OCI-LY7 (cell line): ENCODE measurements around the gene DISC1. TPM values are rescaled to one million over a fixed set of nuclear protein-coding genes. Genes with fewer than 3 reads are reported as not detected.

Experiments
- BruUV-seq: library from RNA; stranded (reverse); fragments of 400-500 nt; replicated peaks from 2 replicates; lab custom pipeline; 2021; lab: Mats Ljungman, UMichigan
- CTCF ChIA-PET: fragments of 300-600 bp; sonication (Branson Sonifier 250); formaldehyde crosslinking; loops from one replicate; lab custom pipeline; 2022; ENCODE audit warnings: antibody characterized with exemption; ENCODE audit not compliant: unreplicated experiment; lab: Charles Lee
- POLR2A ChIA-PET: fragments of 300-600 bp; sonication (Branson Sonifier 250); formaldehyde crosslinking; loops from one replicate; lab custom pipeline; 2022; ENCODE audit warnings: antibody characterized with exemption; lab: Charles Lee
- DNase-seq: peaks from one replicate; pipeline ENCODE4 v3.0.0-alpha.2; 2015; ENCODE audit warnings: low spot score
- H2AFZ ChIP-seq: fragments of 200-600 bp; sonication (generic), shearing (Covaris generic); 2 replicates; pipeline ENCODE4 v1.6.1; 2014; ENCODE audit warnings: mild to moderate bottlenecking, antibody characterized with exemption, low read length, moderate library complexity
- H3K27ac ChIP-seq: fragments of 200-600 bp; sonication (generic); 2 replicates; pipeline ENCODE4 v1.5.1; 2014; ENCODE audit warnings: mixed run types, low read depth, mild to moderate bottlenecking, moderate library complexity, low read length, inconsistent platforms; ENCODE audit not compliant: poor library complexity, severe bottlenecking
- H3K36me3 ChIP-seq: fragments of 200-600 bp; sonication (generic); 2 replicates; pipeline ENCODE4 v1.6.1; 2014; ENCODE audit warnings: mild to moderate bottlenecking, antibody characterized with exemption, low read length, moderate library complexity, mixed read lengths; ENCODE audit not compliant: insufficient read depth
- H3K4me1 ChIP-seq: fragments of 200-600 bp; sonication (generic); 2 replicates; pipeline ENCODE4 v1.5.1; 2014; ENCODE audit warnings: mild to moderate bottlenecking, low read length; ENCODE audit not compliant: insufficient read depth, poor library complexity, severe bottlenecking
- H3K4me2 ChIP-seq: fragments of 200-600 bp; sonication (generic); 2 replicates; pipeline ENCODE4 v1.6.1; 2014; ENCODE audit warnings: mild to moderate bottlenecking, low read length
- H3K4me3 ChIP-seq: fragments of 200-600 bp; sonication (generic); 2 replicates; pipeline ENCODE4 v1.5.1; 2014; ENCODE audit warnings: mild to moderate bottlenecking, low read depth, low read length; ENCODE audit not compliant: poor library complexity, severe bottlenecking
- H3K79me2 ChIP-seq: fragments of 200-600 bp; sonication (generic); 2 replicates; pipeline ENCODE4 v1.6.1; 2016; ENCODE audit warnings: low read depth, mild to moderate bottlenecking, low read length, moderate library complexity, mixed read lengths; ENCODE audit not compliant: insufficient read depth
- H3K9me2 ChIP-seq: fragments of 200-600 bp; sonication (generic); 2 replicates; pipeline ENCODE4 v1.6.1; 2016; ENCODE audit warnings: mild to moderate bottlenecking, low read length, mixed read lengths; ENCODE audit not compliant: insufficient read depth
- H3K9me3 ChIP-seq: fragments of 200-600 bp; sonication (generic); 2 replicates; pipeline ENCODE4 v1.6.1; 2014; ENCODE audit warnings: mild to moderate bottlenecking, mixed run types, low read length, mixed read lengths
- H4K20me1 ChIP-seq: fragments of 200-600 bp; sonication (generic); 2 replicates; pipeline ENCODE4 v1.6.1; 2014; ENCODE audit warnings: mild to moderate bottlenecking, antibody characterized with exemption, low read length, moderate library complexity, mixed read lengths; ENCODE audit not compliant: insufficient read depth
- CTCF ChIP-seq: fragments of 200-600 bp; sonication (generic); conservative IDR thresholded peaks from 2 replicates; pipeline ENCODE4 v1.5.1; 2014; ENCODE audit warnings: mild to moderate bottlenecking, antibody characterized with exemption, low read length, moderate library complexity, mixed read lengths
- EZH2phosphoT487 ChIP-seq: fragments of 200-600 bp; sonication (generic); IDR thresholded peaks from 2 replicates; pipeline ENCODE4 v1.6.1; 2018; ENCODE audit warnings: low read depth, borderline replicate concordance, mild to moderate bottlenecking, mixed run types, antibody characterized with exemption, low read length, moderate library complexity, mixed read lengths
- intact Hi-C: fragments of 100-400 bp; cut with micrococcal nuclease; formaldehyde crosslinking; loops from one replicate; pipeline ENCODE4 v1.10.0; 2022; ENCODE audit not compliant: unreplicated experiment
- total RNA-seq, 2 experiments: library from RNA; depleted of rRNA in 1 of 2; stranded (reverse); fragments of >200 nt in 1 of 2; shearing (Covaris generic) in 1 of 2; gene quantifications; 2 replicates each; pipeline ENCODE4 v1.2.3, GENCODE V29; 2014 to 2022

DISC1 gene
- total RNA-seq, 2 experiments from 2014 or later, result 0.91 TPM; not detected in 1

DNA sequence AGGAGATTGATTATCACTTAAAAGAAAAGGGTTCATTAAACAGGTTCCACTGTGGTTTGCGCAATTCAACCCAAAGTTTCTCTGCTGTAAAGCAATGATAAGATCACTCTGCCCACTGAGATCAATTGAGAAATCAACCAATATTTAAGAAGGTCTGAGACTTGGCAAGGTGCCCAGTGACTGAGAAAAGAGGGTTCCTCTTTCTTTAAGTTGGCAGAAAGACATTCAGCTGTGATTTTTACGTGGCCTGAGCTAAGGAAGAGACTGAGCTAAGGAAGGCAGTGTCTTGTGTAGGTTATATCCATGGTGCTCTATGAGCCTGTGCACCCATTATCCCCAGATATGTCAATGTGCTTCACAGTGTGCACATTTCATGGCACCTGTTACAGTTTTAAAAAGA is 344.1 kb downstream of the DISC1 start:
- POLR2A ChIA-PET, result no interaction called here

GRCh38 chr1:231971397-231972110 is 345.0 kb downstream of the DISC1 start:
- H3K4me1 ChIP-seq, result no peaks in the 10 kb centered on the region
- H3K9me3 ChIP-seq, result no peaks in the 10 kb centered on the region
- no peak for TF ChIP-seq CTCF
- TF ChIP-seq EZH2phosphoT487, result no peak
- no TSS peak for BruUV-seq
- no peak overlapping the region for H3K4me2 ChIP-seq
- POLR2A ChIA-PET, result interaction anchor here (0.7 kb wide), 1 partner anchor 10 kb away, joined by 3 read pairs; no protein-coding TSS in a partner anchor
- intact Hi-C loops, result no loop called here
- no peaks in the 10 kb centered on the region for H3K9me2 ChIP-seq
- no peaks in the 10 kb centered on the region for H3K79me2 ChIP-seq
- H3K36me3 ChIP-seq, result no peaks in the 10 kb centered on the region
- no peak for DNase-seq
- no peak overlapping the region for H2AFZ ChIP-seq
- H4K20me1 ChIP-seq, result no peaks in the 10 kb centered on the region
- H3K4me3 ChIP-seq, result no peak overlapping the region
- no peak overlapping the region for H3K27ac ChIP-seq
- CTCF ChIA-PET, result no interaction called here

More for the DNA sequence above, 344.1 kb downstream of the DISC1 start:
- Histone ChIP-seq H4K20me1 (no peaks in the 10 kb centered on the region), H3K4me2 (no peak overlapping the region), H3K9me3 (no peaks in the 10 kb centered on the region), H3K27ac (no peak overlapping the region), H3K36me3 (no peaks in the 10 kb centered on the region), H3K4me1 (no peaks in the 10 kb centered on the region), H3K79me2 (no peaks in the 10 kb centered on the region), H3K4me3 (no peak overlapping the region), H2AFZ (no peak overlapping the region), H3K9me2 (no peaks in the 10 kb centered on the region)
- BruUV-seq, result no TSS peak
- TF ChIP-seq EZH2phosphoT487 (no peak), CTCF (no peak)
- CTCF ChIA-PET, result no interaction called here
- no peak for DNase-seq
- intact Hi-C loops, result no loop called here

GRCh38 chr1:231972111-231972445 is 345.5 kb downstream of the DISC1 start:
- Histone ChIP-seq H3K4me1 (no peaks in the 10 kb centered on the region), H2AFZ (no peak overlapping the region), H3K27ac (no peak overlapping the region), H3K4me2 (no peak overlapping the region), H3K36me3 (no peaks in the 10 kb centered on the region), H3K9me3 (no peaks in the 10 kb centered on the region), H3K79me2 (no peaks in the 10 kb centered on the region), H3K9me2 (no peaks in the 10 kb centered on the region), H3K4me3 (no peak overlapping the region), H4K20me1 (no peaks in the 10 kb centered on the region)
- BruUV-seq, result no TSS peak
- POLR2A ChIA-PET, result interaction anchor here (0.7 kb wide), 1 partner anchor 9 kb away, joined by 3 read pairs; no protein-coding TSS in a partner anchor
- TF ChIP-seq CTCF (no peak), EZH2phosphoT487 (no peak)
- DNase-seq, result no peak
- CTCF ChIA-PET, result no interaction called here
- intact Hi-C loops, result no loop called here
